ENCODE measurements around the gene NFKB2.

Gene NFKB2

DNA sequence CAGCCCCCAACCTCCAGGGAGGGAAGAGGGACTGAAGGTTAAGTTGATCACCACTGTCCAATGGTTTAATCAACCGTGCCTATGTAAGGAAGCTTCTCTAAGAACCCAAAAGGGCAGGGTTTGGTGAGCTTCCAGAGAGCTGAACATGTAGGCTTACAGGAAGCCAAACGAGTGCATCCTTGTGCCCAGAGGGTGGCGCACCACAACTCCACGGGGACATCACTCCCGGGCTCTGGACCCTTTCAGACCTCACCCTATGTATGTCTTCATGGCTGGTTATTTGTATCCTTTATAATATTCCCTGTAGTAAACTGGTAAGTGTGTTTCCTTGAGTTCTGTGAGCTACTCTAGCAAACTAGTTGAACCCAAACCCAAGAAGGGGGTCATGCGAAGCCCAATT, 11.5 kb upstream of the NFKB2 start:
- no peak for TF ChIP-seq GATA3 (IDR thresholded peaks at IDR 0.05; ENCODE audit: low read depth, low read length)

DNA sequence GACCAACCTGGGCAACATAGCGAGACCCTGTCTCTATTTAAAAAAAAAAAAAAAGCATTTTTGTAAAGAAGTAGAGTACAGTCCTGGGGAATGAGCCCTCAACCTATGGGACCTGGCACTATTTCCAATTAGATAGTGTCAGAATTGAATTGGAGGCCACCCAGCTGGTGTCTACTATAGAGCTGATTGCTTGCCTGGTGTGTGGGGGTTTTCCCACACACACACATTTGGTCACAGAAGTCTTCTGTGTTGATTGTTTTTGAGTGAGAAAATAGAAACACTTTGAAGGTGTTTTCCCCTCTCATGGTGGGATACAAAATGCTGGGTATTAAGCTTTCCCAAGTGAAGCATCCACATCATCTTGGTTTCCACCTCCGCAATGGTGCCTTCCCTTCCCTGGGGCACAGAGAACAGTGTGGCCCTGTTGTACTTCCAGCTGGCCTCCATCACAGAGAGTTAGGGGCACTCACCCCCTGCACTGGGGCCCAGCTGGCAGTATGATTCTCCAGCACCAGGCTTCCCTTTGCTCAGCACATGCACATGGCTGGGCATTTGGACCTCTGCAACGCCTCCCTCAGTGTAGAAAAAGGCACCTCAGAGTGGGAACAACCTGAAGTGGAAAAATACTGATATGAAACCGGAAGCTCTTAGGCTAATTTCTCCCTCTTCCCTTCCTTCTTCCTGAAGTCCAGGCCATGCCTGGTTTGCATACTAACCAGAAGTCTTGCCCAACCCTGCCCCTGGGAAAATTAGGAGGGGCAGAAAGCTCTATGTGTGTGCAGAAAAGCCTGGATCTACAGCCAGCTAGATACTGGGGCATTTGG, 10.7 kb upstream of the NFKB2 start:
- TF ChIP-seq GATA3 (IDR thresholded peaks at IDR 0.05; ENCODE audit: low read depth, low read length) (no peak), GATA2 (IDR thresholded peaks at IDR 0.05; ENCODE audit: low read depth, low read length) (no peak)

DNA sequence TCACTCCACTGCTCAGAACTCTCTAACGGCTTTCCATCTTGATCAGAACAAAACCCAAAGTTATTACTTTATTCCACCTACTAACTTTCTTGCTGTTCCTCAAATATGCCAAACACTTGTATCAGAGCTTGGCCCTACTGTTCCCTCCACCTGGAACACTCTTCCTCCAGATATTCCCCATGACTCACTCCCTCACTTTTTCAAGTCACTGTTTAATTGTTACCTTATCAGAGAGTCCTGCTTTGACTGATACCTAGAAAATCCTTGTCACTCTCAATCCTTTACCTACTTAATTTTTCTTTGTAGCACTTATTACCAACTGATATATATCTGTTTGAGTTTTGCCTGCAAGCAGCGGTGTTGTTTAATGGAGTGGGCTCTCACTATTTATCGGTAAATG, 5.6 kb upstream of the NFKB2 start:
- no peak for TF ChIP-seq GATA2 (IDR thresholded peaks at IDR 0.05; ENCODE audit: low read depth, low read length)
- no peak for TF ChIP-seq GATA3 (IDR thresholded peaks at IDR 0.05; ENCODE audit: low read depth, low read length)

DNA sequence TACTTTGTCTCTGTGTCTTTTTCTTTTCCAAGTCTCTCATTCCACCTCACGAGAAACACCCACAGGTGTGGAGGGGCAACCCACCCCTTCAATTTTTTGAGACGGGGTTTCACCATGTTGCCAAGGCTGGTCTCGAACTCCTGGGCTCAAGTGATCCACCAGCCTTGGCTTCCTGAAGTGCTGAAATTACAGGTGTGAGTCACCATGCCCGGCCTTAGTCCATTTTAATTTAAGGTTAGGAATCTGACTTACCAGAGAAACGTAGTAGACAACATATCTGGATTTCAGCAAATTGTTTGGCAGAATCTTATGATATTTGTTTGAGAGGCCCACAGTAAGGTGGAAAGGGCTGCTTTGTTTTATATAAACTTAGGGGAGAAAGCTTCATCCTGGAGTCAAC, 3.2 kb upstream of the NFKB2 start:
- TF ChIP-seq GATA2 (IDR thresholded peaks at IDR 0.05; ENCODE audit: low read depth, low read length) (no peak), GATA3 (IDR thresholded peaks at IDR 0.05; ENCODE audit: low read depth, low read length) (no peak)

DNA sequence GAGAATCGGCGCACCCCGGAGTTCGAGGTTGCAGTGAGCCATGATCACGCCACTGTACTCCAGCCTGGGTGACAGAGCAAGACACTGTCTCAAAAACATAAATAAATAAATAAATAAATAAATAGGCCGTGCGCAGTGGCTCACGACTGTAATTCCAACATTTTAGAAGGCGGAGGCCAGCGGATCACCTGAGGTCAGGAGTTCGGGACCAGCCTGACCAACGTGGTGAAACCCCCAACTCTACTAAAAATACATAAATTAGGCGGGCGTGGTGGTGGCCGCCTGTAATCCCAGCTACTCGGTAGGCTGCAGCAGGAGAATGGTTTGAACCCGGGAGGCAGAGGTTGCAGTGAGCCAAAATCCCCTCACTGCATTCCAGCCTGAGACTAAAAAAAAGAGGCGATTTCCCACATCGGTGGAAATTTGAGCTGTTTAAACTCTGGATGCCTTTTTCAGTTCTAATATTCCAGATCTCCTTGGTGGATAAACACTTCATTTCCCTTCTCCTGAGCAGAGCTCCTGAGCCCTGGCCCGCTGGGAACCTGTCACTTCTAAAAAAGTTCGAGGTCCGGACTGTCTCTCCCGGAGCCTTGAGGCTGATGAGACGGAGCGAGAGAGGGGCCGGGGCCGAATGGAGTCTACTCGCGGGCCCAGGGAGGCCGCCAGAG, 2.0 kb upstream of the NFKB2 start:
- TF ChIP-seq GATA2 (IDR thresholded peaks at IDR 0.05; ENCODE audit: low read depth, low read length) = no peak

DNA sequence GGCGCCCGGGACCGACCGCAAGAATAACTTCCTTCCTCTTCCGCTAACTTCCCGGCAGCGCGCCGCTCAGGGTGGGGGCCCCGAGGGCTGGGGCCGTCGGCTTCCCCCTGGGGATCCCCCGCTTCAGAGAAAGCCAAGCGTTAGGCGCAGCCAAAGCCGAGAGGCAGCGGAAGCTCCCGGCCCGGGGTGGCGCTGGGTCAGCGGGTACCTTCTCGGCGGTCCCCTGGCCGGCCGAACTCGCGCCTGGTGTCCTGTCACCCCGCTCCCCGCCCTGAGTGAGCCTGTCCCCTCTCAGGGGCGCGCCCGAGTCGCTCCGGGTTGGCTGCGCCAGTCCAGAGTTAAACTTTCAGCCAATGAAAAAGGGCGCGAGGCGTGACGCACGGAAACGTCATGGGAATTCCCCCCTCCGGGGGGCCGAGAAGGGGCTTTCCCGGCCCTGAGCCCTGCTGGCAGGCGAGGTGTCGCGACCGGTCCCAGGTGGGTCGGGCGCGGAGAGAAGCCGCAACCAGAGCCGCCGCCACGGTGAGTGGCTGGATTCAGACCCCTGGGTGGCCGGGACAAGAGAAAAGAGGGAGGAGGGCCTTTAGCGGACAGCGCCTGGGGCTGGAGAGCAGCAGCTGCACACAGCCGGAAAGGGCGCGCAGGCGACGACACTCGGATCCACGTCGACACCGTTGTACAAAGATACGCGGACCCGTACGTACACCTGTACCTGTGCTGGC, 1.3 kb upstream of the NFKB2 start:
- no peak for TF ChIP-seq GATA2 (IDR thresholded peaks at IDR 0.05; ENCODE audit: low read depth, low read length)
- no peak for TF ChIP-seq GATA3 (IDR thresholded peaks at IDR 0.05; ENCODE audit: low read depth, low read length)

DNA sequence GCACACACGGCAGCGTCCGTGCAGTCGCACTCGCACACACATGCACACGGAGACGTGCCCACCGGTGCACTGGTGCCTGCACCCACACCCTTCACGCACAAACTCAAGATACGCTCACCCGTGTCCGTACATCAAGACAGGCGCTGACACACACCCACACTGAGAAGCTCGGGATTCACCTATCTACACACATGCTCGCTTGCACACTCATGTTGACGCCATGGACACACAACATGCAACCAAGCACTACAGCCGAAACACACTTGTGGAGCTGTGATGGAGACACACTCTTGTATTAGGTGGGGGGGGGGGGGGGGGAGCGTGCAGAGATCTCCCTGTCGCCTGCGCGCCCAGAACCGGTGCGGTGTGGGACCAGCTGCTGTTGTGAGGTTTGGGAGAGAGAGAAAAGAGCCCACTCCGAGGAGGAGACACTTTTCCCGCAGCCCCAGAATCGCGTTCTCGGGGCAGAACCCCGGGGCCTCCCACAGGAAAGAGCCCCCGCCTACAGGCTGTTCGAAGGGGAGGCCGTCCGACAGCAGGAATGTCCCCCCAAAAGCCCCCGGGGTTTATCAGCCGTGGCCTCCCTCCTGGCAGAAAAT, 605 bp upstream of the NFKB2 start:
- TF ChIP-seq GATA2 (IDR thresholded peaks at IDR 0.05; ENCODE audit: low read depth, low read length) (no peak), GATA3 (IDR thresholded peaks at IDR 0.05; ENCODE audit: low read depth, low read length) (no peak)

DNA sequence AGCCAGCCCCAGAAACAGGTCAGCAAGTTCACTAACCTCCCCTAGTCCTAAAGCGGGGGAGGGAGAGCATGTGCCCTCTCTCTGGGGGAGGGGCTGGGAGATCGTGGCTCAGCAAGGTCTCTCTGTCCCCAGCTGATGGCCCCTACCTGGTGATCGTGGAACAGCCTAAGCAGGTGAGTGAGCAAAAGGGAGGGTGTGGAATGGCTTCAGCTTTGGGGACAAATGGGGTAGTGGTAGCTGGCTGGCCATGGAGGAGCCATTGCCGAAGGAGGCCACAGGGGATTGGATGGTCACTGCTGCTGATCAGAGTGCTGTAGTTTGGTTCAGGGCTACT, 779 bp downstream of the NFKB2 start:
- TF ChIP-seq GATA3 (IDR thresholded peaks at IDR 0.05; ENCODE audit: low read depth, low read length) = no peak
- no peak for TF ChIP-seq GATA2 (IDR thresholded peaks at IDR 0.05; ENCODE audit: low read depth, low read length)

DNA sequence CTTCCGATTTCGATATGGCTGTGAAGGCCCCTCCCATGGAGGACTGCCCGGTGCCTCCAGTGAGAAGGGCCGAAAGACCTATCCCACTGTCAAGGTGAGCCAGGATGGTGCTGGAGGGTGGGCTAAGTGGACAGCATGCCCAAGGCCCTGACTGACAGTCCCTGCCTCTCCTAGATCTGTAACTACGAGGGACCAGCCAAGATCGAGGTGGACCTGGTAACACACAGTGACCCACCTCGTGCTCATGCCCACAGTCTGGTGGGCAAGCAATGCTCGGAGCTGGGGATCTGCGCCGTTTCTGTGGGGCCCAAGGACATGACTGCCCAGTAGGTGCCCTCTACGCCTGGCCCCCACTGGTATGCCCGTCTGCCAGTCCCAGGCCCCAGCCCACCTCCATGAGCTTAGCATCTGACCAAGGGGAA, 1.2 kb downstream of the NFKB2 start:
- TF ChIP-seq GATA2 (IDR thresholded peaks at IDR 0.05; ENCODE audit: low read depth, low read length) = no peak
- TF ChIP-seq GATA3 (IDR thresholded peaks at IDR 0.05; ENCODE audit: low read depth, low read length) = no peak

DNA sequence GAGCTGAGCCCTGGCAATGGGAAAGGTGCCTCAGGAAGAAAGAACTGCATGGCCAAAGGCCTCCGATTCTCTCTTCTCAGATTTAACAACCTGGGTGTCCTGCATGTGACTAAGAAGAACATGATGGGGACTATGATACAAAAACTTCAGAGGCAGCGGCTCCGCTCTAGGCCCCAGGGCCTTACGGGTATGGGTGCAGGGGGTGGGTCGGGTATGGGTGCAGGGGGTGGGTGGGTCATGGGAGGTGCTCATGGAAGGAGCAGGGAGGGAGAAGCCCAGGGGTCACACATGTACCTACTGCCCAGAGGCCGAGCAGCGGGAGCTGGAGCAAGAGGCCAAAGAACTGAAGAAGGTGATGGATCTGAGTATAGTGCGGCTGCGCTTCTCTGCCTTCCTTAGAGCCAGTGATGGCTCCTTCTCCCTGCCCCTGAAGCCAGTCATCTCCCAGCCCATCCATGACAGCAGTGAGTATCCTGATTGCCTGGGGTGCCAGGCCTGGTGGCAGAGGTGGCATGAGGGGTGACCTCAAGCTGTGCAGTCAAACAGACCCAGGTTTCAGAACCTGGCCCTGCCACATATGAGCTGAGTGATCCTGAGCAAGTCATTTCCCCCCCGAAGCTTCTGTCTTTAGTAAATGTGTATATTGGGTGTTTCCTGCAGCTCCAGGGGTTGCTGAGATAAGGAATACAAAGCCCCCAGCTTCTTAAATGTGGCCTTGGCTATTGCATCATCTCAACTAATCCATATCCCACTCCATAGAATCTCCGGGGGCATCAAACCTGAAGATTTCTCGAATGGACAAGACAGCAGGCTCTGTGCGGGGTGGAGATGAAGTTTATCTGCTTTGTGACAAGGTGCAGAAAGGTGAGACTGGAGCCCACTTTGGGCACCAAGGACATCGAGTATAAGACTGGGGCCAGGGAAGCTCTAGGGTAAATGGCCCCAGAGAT, 2.0 kb downstream of the NFKB2 start:
- TF ChIP-seq GATA3 (IDR thresholded peaks at IDR 0.05; ENCODE audit: low read depth, low read length) (no peak), GATA2 (IDR thresholded peaks at IDR 0.05; ENCODE audit: low read depth, low read length) (no peak)

DNA sequence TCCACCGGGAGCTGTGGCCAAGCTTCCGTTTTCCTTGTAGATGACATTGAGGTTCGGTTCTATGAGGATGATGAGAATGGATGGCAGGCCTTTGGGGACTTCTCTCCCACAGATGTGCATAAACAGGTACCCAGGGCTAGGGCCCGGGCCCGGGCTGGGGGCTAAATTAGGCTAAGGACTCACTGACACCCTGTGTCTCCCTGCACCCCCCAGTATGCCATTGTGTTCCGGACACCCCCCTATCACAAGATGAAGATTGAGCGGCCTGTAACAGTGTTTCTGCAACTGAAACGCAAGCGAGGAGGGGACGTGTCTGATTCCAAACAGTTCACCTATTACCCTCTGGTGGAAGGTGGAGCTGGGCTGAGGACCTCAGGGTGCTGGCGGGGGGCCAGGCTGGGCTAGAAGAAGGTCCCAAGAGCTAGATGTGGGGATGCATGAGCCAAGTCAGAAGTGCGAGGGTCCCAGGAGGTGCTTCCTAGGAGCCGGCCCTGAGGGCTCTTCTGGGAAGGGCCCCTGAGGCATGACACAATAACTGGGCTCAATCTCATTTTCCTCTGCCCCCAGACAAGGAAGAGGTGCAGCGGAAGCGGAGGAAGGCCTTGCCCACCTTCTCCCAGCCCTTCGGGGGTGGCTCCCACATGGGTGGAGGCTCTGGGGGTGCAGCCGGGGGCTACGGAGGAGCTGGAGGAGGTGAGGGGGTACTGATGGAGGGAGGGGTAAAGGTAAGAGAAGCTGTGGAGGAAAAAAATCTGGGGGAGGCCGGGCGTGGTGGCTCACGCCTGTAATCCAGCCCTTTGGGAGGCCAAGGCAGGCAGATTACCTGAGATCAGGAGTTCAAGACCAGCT, 2.9 kb downstream of the NFKB2 start:
- TF ChIP-seq GATA3 (IDR thresholded peaks at IDR 0.05; ENCODE audit: low read depth, low read length) (no peak), GATA2 (IDR thresholded peaks at IDR 0.05; ENCODE audit: low read depth, low read length) (no peak)

DNA sequence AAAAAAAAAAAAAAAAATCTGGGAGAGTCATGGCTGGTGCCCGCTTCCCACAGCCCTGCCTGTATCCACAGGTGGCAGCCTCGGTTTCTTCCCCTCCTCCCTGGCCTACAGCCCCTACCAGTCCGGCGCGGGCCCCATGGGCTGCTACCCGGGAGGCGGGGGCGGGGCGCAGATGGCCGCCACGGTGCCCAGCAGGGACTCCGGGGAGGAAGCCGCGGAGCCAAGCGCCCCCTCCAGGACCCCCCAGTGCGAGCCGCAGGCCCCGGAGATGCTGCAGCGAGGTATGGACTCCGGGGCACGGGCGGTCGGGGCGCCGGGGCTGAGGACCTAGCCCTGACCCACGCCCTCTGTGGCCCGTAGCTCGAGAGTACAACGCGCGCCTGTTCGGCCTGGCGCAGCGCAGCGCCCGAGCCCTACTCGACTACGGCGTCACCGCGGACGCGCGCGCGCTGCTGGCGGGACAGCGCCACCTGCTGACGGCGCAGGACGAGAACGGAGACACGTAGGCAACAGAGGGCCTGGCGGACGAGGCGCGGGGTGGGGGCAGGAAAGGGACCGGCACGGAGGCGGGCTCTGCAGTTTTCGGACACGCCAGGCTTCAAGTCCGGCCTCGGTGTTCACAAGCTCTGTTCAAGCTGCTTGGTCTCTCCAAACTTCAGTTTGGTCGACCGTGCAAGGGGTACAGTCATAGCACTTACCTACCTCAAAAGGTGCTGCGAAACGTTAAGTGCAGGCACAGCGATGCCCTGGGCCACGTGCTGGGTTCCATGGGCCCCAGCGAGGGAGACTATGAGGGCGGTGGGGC, 3.9 kb downstream of the NFKB2 start:
- TF ChIP-seq GATA3 (IDR thresholded peaks at IDR 0.05; ENCODE audit: low read depth, low read length) (no peak), GATA2 (IDR thresholded peaks at IDR 0.05; ENCODE audit: low read depth, low read length) (no peak)
